Measurements from ENCODE around the gene WLS.

WLS gene

GRCh38 chr1:68227598-68227997 is 4.7 kb downstream of the WLS start:
- TF ChIP-seq, protein P1, sequence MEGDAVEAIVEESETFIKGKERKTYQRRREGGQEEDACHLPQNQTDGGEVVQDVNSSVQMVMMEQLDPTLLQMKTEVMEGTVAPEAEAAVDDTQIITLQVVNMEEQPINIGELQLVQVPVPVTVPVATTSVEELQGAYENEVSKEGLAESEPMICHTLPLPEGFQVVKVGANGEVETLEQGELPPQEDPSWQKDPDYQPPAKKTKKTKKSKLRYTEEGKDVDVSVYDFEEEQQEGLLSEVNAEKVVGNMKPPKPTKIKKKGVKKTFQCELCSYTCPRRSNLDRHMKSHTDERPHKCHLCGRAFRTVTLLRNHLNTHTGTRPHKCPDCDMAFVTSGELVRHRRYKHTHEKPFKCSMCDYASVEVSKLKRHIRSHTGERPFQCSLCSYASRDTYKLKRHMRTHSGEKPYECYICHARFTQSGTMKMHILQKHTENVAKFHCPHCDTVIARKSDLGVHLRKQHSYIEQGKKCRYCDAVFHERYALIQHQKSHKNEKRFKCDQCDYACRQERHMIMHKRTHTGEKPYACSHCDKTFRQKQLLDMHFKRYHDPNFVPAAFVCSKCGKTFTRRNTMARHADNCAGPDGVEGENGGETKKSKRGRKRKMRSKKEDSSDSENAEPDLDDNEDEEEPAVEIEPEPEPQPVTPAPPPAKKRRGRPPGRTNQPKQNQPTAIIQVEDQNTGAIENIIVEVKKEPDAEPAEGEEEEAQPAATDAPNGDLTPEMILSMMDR (IDR thresholded peaks at IDR 0.05; ENCODE audit: low read depth, low read length) = no peak
- no peak for DNase-seq (ENCODE audit: extremely low read depth, low read depth)

DNA sequence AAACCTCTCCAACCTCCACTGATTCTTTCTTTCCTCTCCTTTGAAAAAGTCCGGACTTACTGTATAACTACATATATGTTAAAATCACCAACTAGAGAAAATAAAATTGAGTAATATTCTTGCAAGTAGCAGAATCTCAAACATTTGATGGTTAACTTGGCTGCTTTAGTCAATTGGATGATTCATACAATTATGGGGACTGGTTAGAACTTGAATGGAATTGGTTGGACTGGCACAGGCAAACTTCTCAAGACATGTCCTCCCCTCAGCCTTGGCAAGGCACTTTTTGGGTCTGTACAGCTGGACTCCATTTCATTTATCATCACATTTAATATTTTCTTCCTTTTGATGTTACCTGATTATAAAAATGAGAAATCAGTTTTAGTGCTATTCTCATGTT is 6.5 kb downstream of the WLS start:
- DNase-seq (ENCODE audit: extremely low read depth, low read depth) = no peak
- TF ChIP-seq, protein P1 (IDR thresholded peaks at IDR 0.05; ENCODE audit: low read depth, low read length) = no peak

GRCh38 chr1:68223687-68224086 is 8.6 kb downstream of the WLS start:
- no peak for DNase-seq (ENCODE audit: extremely low read depth, low read depth)
- TF ChIP-seq, protein P1 (IDR thresholded peaks at IDR 0.05; ENCODE audit: low read depth, low read length) = no peak

DNA sequence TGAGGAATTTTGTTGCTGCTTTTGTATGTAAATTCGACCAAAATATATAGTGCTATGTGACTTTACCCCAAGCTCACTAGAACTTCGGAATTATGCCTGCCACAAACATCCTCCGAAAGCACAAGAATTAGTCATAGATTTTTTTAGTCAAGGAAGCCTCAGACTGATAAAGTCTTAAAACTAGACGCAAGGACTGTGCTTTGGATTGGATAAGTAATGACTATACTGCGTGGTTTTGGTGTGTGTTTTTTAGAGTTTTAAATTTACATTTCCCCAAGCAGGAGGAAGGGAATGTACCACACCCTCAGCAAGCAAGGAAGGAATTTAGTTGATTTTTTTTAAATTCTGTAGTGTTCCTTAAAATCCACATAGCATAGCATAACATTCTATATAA is 10.3 kb downstream of the WLS start:
- DNase-seq (ENCODE audit: extremely low read depth, low read depth) = no peak
- TF ChIP-seq, protein P1 (IDR thresholded peaks at IDR 0.05; ENCODE audit: low read depth, low read length) = no peak

- DNase-seq (ENCODE audit: extremely low read depth, low read depth) = no peak
- TF ChIP-seq, protein P1 (IDR thresholded peaks at IDR 0.05; ENCODE audit: low read depth, low read length) = no peak
Measured at GRCh38 chr1:68221001-68221979, 11.0 kb downstream of the WLS start.

DNA sequence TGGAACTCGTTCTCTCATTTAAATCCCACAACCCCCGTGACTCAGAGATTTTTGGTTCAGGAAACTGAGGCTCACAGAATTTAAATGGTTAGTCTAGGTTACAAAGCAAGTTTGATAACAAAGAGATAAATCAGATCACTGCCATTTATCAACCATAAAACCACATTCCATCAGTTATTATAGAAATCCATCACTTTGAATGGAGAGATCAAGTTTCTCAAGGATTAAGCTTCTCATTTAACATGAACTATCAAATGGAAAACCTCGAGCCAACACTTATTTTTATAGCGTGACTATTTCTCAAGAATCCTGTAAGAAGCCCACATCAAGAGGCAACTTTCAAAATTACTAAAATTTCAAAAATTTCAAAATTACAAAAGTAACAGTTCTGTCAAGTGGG is 11.9 kb downstream of the WLS start:
- no peak for DNase-seq (ENCODE audit: extremely low read depth, low read depth)
- TF ChIP-seq, protein P1 (IDR thresholded peaks at IDR 0.05; ENCODE audit: low read depth, low read length) = no peak

GRCh38 chr1:68218490-68218889 is 13.8 kb downstream of the WLS start:
- DNase-seq (ENCODE audit: extremely low read depth, low read depth) = no peak
- TF ChIP-seq, protein P1 (IDR thresholded peaks at IDR 0.05; ENCODE audit: low read depth, low read length) = no peak
